Smooth muscle cell of bladder (primary cell): ENCODE results near the gene CHD9NB. TPM values are rescaled to one million over a fixed set of nuclear protein-coding genes. Genes with fewer than 3 reads are reported as not detected.

Source experiments
- total RNA-seq: library from RNA; depleted of rRNA; stranded (reverse); fragments of >200 nt; gene quantifications from 2 replicates; pipeline ENCODE4 v1.2.3, GENCODE V29; 2014

The CHD9NB gene
- total RNA-seq = 1.1 and 2.3 TPM in 2 replicates

GRCh38 chr16:53052519-53053501, at the start of gene CHD9NB:
Gene CHD9NB, minus strand, starts transcription at chr16:53052897. Its CDS starts 8,739 bp downstream, at chr16:53044158.

GRCh38 chr16:53054670-53055485, 2.2 kb upstream of the CHD9NB start, which contains the start of gene CHD9:
Gene CHD9, plus strand, starts transcription at chr16:53054991. Its CDS starts 101,099 bp downstream, at chr16:53156090.

Other genes starting within 250 kb of the CHD9NB start
- 36.3 and 43.4 TPM in 2 replicates for gene CHD9, start 2.1 kb upstream of the CHD9NB start, total RNA-seq